ENCODE measurements around the gene CDH10. TPM values are rescaled to one million over a fixed set of nuclear protein-coding genes. Genes with fewer than 3 reads are reported as not detected.

CDH10 gene
- total and polyA plus RNA-seq, 9 of the 15 experiments (the other 6 are each of a cell fraction or from before 2014, with no cell fraction given) = not detected

DNA sequence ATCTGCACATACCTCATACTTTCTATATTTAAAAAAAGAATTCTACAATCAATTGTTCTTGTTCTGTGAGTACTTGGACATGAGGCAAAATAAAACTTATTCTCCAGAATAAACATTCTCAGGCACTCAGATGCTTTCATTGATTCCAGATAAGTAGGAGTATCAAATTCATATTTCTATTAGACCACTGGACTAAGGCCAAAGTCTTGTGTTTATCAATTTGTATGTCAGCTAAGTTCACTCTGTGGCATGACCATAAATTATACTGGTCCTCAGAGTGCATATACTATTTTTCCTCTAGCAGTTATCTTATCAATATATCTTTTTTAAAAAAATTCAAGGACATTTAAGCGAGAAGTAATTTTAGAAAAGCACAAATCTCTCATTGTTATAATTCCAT, 28.2 kb downstream of the CDH10 start (continued):
- TF ChIP-seq, protein P1, sequence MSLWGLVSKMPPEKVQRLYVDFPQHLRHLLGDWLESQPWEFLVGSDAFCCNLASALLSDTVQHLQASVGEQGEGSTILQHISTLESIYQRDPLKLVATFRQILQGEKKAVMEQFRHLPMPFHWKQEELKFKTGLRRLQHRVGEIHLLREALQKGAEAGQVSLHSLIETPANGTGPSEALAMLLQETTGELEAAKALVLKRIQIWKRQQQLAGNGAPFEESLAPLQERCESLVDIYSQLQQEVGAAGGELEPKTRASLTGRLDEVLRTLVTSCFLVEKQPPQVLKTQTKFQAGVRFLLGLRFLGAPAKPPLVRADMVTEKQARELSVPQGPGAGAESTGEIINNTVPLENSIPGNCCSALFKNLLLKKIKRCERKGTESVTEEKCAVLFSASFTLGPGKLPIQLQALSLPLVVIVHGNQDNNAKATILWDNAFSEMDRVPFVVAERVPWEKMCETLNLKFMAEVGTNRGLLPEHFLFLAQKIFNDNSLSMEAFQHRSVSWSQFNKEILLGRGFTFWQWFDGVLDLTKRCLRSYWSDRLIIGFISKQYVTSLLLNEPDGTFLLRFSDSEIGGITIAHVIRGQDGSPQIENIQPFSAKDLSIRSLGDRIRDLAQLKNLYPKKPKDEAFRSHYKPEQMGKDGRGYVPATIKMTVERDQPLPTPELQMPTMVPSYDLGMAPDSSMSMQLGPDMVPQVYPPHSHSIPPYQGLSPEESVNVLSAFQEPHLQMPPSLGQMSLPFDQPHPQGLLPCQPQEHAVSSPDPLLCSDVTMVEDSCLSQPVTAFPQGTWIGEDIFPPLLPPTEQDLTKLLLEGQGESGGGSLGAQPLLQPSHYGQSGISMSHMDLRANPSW (CRISPR knock-in tag; IDR thresholded peaks at IDR 0.05) = no peak

- ChIA-PET POLR2A (no interaction called here), CTCF (ENCODE audit: low intra/inter-chr PET ratio) (no interaction called here)
- H3K9ac ChIP-seq (ENCODE audit: insufficient read depth in 1 of 2, low read depth in 2 of 2, low read length in 2 of 2) = no peak overlapping the region
- H3K4me3 ChIP-seq = no peak overlapping the region
- intact Hi-C loops (cut with micrococcal nuclease) (no loop called here), in situ Hi-C loops (cut with MboI) (no loop called here)
- H2AFZ ChIP-seq (ENCODE audit: low read depth, low read length) = no peak overlapping the region
- no peaks in the 10 kb centered on the region for H4K20me1 ChIP-seq (replicated peaks; ENCODE audit: control insufficient read depth, insufficient read depth, low read length)
- ATAC-seq (no peak), FAIRE-seq (no peak), DNase-seq (ENCODE audit: extremely low read depth in 1 of 4, low spot score in 3 of 4) (no peak)
- no peaks in the 10 kb centered on the region for H3K27me3 ChIP-seq (ENCODE audit: control insufficient read depth in 2 of 2, insufficient read depth in 2 of 2, low read length in 2 of 2)
- WGBS (ENCODE audit: insufficient coverage, low coverage, missing lambda C conversion rate) = 0% methylated on average over 4 of the region's 4 CpGs
- no peaks in the 10 kb centered on the region for H3K36me3 ChIP-seq (ENCODE audit: control insufficient read depth, insufficient read depth, low read length)
- no peaks in the 10 kb centered on the region for H3K4me1 ChIP-seq (replicated peaks in 1 of 2; ENCODE audit: control insufficient read depth in 2 of 2, insufficient read depth in 2 of 2, low read length in 2 of 2)
- H3K79me2 ChIP-seq (ENCODE audit: control insufficient read depth, insufficient read depth, low read length) = no peaks in the 10 kb centered on the region
- no peaks in the 10 kb centered on the region for H3K9me1 ChIP-seq (ENCODE audit: control insufficient read depth, insufficient read depth, low read length)
- no peaks in the 10 kb centered on the region for H3K9me3 ChIP-seq (replicated peaks; ENCODE audit: control insufficient read depth, insufficient read depth, low read depth, low read length)
- H3K27ac ChIP-seq (ENCODE audit: extremely low read depth, low read depth, low read length) = no peak overlapping the region
- TF ChIP-seq NR4A1 (CRISPR knock-in tag; IDR thresholded peaks at IDR 0.05) = no peak
- no peak for TF ChIP-seq NR4A1 (tag; IDR thresholded peaks at IDR 0.05)
- no peak overlapping the region for H3K4me2 ChIP-seq (ENCODE audit: insufficient read depth, low read length)
- BruUV-seq (replicated peaks) = no TSS peak
Observed at GRCh38 chr5:24615159-24615558, 29.6 kb downstream of the CDH10 start.

Measured in K562 (cell line).